T-helper 17 cell (primary cell): ENCODE data around the gene CCNF. TPM values are rescaled to one million over a fixed set of nuclear protein-coding genes. Genes with fewer than 3 reads are reported as not detected.

Experiments
- ATAC-seq: fragments of 150-1000 bp; cut with Tn5 transposase; 2 replicates; pipeline ENCODE4 v1.10.0; 2021; ENCODE audit warnings: mild to moderate bottlenecking, moderate library complexity
- DNase-seq, 3 donors: peaks; one replicate each; pipeline versions ENCODE4 v3.0.0 to v3.0.0-alpha.2; 2020 to 2021
- H3K9me3 ChIP-seq: one replicate; pipeline ENCODE4 v1.7.0; 2013; ENCODE audit warnings: low read length, mild to moderate bottlenecking; ENCODE audit not compliant: control insufficient read depth, poor library complexity, severe bottlenecking
- H3K27ac Mint-ChIP-seq: one replicate; pipeline ENCODE4 v1.8.0; 2022; ENCODE audit warnings: mild to moderate bottlenecking, moderate library complexity, mixed read lengths
- H3K27me3 Mint-ChIP-seq: one replicate; pipeline ENCODE4 v1.8.0; 2022; ENCODE audit warnings: mixed read lengths
- H3K36me3 Mint-ChIP-seq: one replicate; pipeline ENCODE4 v1.8.0; 2022; ENCODE audit warnings: low read depth, mixed read lengths
- H3K4me1 Mint-ChIP-seq: one replicate; pipeline ENCODE4 v1.8.0; 2022; ENCODE audit warnings: mild to moderate bottlenecking, mixed read lengths
- H3K4me3 Mint-ChIP-seq: one replicate; pipeline ENCODE4 v1.8.0; 2022; ENCODE audit warnings: mild to moderate bottlenecking, moderate library complexity, mixed read lengths
- total RNA-seq, 4 donors: library from RNA in 2 of 4; stranded (reverse) in 2 of 4; gene quantifications; one replicate each; pipeline ENCODE4 v1.2.3 and lab custom pipeline; 2022 to 2026

CCNF gene
- total RNA-seq, 2 donors from 2014 or later = 2.9 to 3.3 TPM

DNA sequence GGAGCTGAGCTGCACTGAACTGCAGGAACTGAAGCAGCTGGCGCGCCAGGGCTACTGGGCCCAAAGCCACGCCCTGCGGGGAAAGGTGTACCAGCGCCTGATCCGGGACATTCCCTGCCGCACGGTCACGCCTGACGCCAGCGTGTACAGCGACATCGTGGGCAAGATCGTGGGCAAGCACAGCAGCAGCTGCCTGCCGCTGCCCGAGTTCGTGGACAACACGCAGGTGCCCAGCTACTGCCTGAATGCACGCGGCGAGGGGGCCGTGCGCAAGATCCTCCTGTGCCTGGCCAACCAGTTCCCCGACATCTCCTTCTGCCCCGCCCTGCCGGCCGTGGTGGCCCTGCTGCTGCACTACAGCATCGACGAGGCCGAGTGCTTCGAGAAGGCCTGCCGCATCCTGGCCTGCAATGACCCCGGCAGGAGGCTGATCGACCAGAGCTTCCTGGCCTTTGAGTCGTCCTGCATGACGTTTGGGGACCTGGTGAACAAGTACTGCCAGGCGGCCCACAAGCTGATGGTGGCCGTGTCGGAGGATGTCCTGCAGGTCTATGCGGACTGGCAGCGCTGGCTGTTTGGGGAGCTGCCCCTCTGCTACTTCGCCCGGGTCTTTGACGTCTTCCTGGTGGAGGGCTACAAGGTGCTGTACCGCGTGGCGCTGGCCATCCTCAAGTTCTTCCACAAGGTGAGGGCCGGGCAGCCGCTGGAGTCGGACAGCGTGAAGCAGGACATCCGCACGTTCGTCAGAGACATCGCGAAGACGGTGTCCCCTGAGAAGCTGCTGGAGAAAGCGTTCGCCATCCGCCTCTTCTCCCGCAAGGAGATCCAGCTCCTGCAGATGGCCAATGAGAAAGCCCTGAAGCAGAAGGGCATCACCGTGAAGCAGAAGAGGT lies 67.2 kb downstream of the CCNF start:
- Mint-ChIP-seq H3K27me3 (no peaks in the 10 kb centered on the region), H3K36me3 (peaks cover 2% of the 10 kb centered on the region)

DNA sequence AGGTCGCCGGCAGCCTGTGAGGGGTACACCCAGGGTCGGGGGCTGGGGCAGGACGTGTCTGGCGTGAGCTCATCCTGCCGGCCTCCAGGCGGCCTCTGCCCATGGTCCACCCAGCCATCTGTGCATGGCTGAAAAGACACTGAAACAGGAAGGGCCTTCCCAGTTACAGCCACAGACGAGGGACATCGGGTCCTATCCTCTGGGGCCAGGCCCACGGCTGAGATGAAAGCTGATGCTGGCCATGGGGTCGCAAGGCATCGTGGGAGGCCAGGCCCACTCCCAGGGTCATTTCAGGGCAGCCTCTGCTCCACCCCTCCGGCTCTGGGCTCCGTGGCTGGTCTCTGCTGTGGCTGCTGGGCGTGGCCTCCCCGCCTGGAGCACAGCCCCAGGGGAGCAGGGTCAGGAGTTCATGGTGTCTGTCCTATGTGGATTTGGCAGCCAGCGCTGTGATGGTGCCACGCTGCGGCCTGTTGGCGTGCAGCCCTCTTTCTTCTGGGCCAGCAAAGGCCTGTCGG lies 67.9 kb downstream of the CCNF start:
- ATAC-seq = no peak
- H3K4me1 Mint-ChIP-seq = no peaks in the 10 kb centered on the region
- H3K9me3 ChIP-seq = no peaks in the 10 kb centered on the region
- peaks cover 2% of the 10 kb centered on the region for H3K36me3 Mint-ChIP-seq
- no peak overlapping the region for H3K27ac Mint-ChIP-seq
- no peak for DNase-seq
- no peaks in the 10 kb centered on the region for H3K27me3 Mint-ChIP-seq
- no peak overlapping the region for H3K4me3 Mint-ChIP-seq

More for the DNA sequence above, 67.2 kb downstream of the CCNF start:
- Mint-ChIP-seq H3K4me1 (no peaks in the 10 kb centered on the region), H3K4me3 (no peak overlapping the region), H3K27ac (no peak overlapping the region)
- ATAC-seq (no peak), DNase-seq (no peak)
- no peaks in the 10 kb centered on the region for H3K9me3 ChIP-seq

DNA sequence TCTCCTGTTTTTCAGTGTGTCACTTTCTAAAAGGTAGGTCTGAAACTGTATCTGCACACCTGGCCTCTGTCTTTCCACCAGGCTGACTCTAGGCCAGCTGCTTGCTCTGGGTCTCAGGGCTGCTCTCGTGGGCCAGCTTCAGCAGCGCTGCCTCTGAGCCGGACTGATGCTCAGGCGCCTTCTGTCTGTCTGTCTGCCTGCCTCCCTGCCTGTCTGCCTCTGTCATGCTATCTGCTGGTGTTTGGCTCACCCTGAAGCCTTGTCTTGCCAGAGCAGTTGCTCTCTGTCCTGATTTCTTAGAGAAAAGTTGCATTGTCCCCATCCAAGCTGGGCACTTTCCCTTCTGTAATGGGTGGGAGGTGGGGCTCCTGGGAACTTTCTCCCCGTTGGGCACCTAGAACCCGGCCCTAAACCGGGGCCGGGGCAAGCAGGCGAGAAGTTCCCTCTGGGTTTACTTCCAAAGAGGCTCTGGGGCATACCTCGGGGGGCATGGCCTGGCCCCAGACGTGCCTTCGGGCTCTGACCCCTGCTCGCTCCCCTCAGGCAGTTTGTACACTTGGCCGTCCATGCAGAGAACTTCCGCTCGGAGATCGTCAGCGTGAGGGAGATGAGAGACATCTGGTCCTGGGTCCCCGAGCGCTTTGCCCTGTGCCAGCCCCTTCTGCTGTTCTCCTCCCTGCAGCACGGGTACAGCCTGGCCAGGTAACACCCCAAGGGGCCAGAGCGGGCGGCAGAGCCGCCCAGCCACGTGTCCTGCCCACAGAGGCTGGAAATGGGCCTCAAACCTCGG lies 68.6 kb downstream of the CCNF start:
- DNase-seq = no peak
- Mint-ChIP-seq H3K27ac (no peak overlapping the region), H3K27me3 (no peaks in the 10 kb centered on the region), H3K36me3 (peaks cover 2% of the 10 kb centered on the region), H3K4me1 (no peaks in the 10 kb centered on the region), H3K4me3 (no peak overlapping the region)
- no peak for ATAC-seq
- no peaks in the 10 kb centered on the region for H3K9me3 ChIP-seq

- Mint-ChIP-seq H3K36me3 (peaks cover 2% of the 10 kb centered on the region), H3K27me3 (no peaks in the 10 kb centered on the region), H3K4me3 (no peak overlapping the region), H3K4me1 (no peaks in the 10 kb centered on the region), H3K27ac (no peak overlapping the region)
- no peaks in the 10 kb centered on the region for H3K9me3 ChIP-seq
- DNase-seq (no peak), ATAC-seq (no peak)
These were observed 69.4 kb downstream of the CCNF start for GRCh38 chr16:2498531-2499253.

- H3K27me3 Mint-ChIP-seq = no peaks in the 10 kb centered on the region
- H3K27ac Mint-ChIP-seq = no peak overlapping the region
- DNase-seq (no peak), ATAC-seq (no peak)
- peaks cover 2% of the 10 kb centered on the region for H3K36me3 Mint-ChIP-seq
- no peak overlapping the region for H3K4me3 Mint-ChIP-seq
- H3K9me3 ChIP-seq = no peaks in the 10 kb centered on the region
- H3K4me1 Mint-ChIP-seq = no peaks in the 10 kb centered on the region
These were observed 70.2 kb downstream of the CCNF start for GRCh38 chr16:2499454-2499853.

DNA sequence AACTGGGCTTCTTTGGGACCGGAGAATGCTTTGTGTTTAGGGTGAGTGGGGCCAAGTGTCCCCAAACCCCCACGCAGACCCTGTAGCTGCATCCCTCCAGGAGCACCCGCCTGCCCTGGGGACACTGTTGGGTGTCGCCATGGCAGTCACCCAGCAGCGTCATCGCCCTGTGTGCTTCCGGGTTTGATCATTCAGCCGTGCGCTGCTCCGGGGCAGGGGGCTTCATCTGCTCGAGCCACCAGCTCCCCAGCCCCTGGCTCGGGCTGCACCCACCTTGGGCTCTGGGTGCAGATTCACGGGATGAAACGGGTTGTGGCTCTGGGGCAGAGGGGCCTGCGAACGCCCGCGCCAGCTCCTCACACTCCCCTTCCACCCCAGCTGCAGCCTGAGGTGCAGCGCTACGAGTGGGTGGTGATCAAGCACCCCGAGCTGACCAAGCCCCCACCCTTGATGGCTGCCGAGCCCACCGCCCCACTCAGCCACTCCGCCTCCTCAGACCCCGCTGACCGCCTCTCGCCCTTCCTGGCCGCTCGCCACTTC lies 70.7 kb downstream of the CCNF start:
- Mint-ChIP-seq H3K36me3 (peaks cover 2% of the 10 kb centered on the region), H3K4me3 (no peak overlapping the region), H3K4me1 (no peaks in the 10 kb centered on the region), H3K27ac (no peak overlapping the region), H3K27me3 (no peaks in the 10 kb centered on the region)
- DNase-seq (no peak), ATAC-seq (no peak)
- no peaks in the 10 kb centered on the region for H3K9me3 ChIP-seq

DNA sequence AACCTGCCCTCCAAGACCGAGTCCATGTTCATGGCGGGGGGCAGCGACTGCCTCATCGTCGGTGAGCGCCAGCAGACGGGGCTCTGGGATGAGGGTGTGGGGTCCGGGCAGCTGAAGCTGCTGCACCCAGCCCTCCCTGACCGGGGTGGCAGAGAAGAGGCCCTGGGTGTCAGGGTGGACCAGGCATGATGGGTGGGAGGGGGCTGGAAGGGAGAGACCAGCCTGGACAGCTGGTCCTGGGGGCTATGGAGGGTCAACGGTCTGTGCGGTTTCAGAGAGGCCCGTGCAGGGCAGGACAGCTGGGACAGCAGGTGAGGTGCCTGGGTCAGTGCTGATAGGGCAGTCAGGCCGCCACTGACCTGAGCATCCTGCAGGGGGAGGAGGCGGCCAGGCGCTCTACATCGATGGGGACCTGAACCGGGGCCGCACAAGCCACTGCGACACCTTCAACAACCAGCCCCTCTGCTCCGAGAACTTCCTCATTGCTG lies 71.2 kb downstream of the CCNF start:
- ATAC-seq (no peak), DNase-seq (no peak)
- Mint-ChIP-seq H3K36me3 (peaks cover 2% of the 10 kb centered on the region), H3K27me3 (no peaks in the 10 kb centered on the region), H3K4me3 (no peak overlapping the region), H3K27ac (no peak overlapping the region), H3K4me1 (peaks cover 3% of the 10 kb centered on the region)
- no peaks in the 10 kb centered on the region for H3K9me3 ChIP-seq

- peak overlapping the region; percentile 39 for H3K27ac Mint-ChIP-seq
- ATAC-seq (peak; percentile 97), DNase-seq (peak; percentile 69 to 73 (median 70))
- no peaks in the 10 kb centered on the region for H3K9me3 ChIP-seq
- H3K4me1 Mint-ChIP-seq = peaks cover 3% of the 10 kb centered on the region
- H3K27me3 Mint-ChIP-seq = no peaks in the 10 kb centered on the region
- no peak overlapping the region for H3K4me3 Mint-ChIP-seq
- H3K36me3 Mint-ChIP-seq = peaks cover 2% of the 10 kb centered on the region
These were observed 71.9 kb downstream of the CCNF start for GRCh38 chr16:2500918-2501750.

- no peaks in the 10 kb centered on the region for H3K9me3 ChIP-seq
- ATAC-seq (no peak), DNase-seq (no peak)
- no peak overlapping the region for H3K4me3 Mint-ChIP-seq
- peaks cover 2% of the 10 kb centered on the region for H3K36me3 Mint-ChIP-seq
- H3K27ac Mint-ChIP-seq = peak overlapping the region; percentile 39
- peaks cover 3% of the 10 kb centered on the region for H3K4me1 Mint-ChIP-seq
- H3K27me3 Mint-ChIP-seq = no peaks in the 10 kb centered on the region
These were observed 73.0 kb downstream of the CCNF start for GRCh38 chr16:2501946-2502895.

GRCh38 chr16:2505695-2506094 lies 76.4 kb downstream of the CCNF start:
- no peak for DNase-seq
- no peaks in the 10 kb centered on the region for H3K9me3 ChIP-seq
- Mint-ChIP-seq H3K4me3 (no peak overlapping the region), H3K4me1 (peaks cover 6% of the 10 kb centered on the region), H3K36me3 (no peaks in the 10 kb centered on the region), H3K27me3 (no peaks in the 10 kb centered on the region), H3K27ac (no peak overlapping the region)
- no peak for ATAC-seq

GRCh38 chr16:2507052-2507659 lies 77.9 kb downstream of the CCNF start:
- Mint-ChIP-seq H3K4me3 (peak overlapping the region; percentile 57), H3K27me3 (no peaks in the 10 kb centered on the region), H3K4me1 (peaks cover 10% of the 10 kb centered on the region), H3K36me3 (no peaks in the 10 kb centered on the region), H3K27ac (no peak overlapping the region)
- DNase-seq (no peak), ATAC-seq (peak; percentile 66)
- H3K9me3 ChIP-seq = no peaks in the 10 kb centered on the region
